ENCODE results near the gene COL5A3. TPM values are rescaled to one million over a fixed set of nuclear protein-coding genes. Genes with fewer than 3 reads are reported as not detected.
"Not testable (repeated sequence)": the region's sequence is repeated elsewhere in the genome, so short reads cannot be mapped to it uniquely, and the experiment has no call there.

COL5A3 gene
- total and polyA plus RNA-seq, 4 donors: 4.9 to 84.7 (median 10.8) TPM

DNA sequence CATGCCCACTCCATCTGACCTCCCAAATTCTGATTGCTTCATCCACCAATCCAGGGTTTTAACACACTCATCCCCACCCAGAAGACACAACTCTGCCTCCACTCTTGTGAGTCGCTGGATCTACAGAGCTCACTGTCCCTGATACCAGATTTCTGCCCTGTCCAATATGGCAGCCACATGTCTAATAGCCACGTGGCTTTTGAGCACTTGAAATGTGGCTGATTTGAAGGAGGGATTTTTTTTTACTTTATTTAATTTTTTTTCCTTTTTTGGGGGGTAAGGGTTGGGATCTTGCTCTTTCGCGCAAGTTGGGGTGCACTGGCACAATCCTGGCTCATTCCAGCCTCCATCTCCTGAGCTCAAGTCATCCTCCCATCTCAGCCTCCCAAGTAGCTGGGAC is 49.2 kb downstream of the COL5A3 start:
- H3K27me3 ChIP-seq (ENCODE audit: control insufficient read depth in 1 of 2, insufficient read depth in 2 of 2, low read length in 1 of 2): no peaks in the 10 kb centered on the region
- no peaks in the 10 kb centered on the region for H3K36me3 ChIP-seq (ENCODE audit: control insufficient read depth in 1 of 2, insufficient read depth in 2 of 2, low read length in 1 of 2)
- intact Hi-C loops (cut with DNase I): no loop called here
- no peak for DNase-seq
- H3K9me3 ChIP-seq (ENCODE audit: control insufficient read depth, low read length): no peaks in the 10 kb centered on the region
- no peaks in the 10 kb centered on the region for H3K4me1 ChIP-seq (ENCODE audit: control insufficient read depth in 1 of 2, insufficient read depth in 2 of 2, low read length in 2 of 2)
- H3K27ac ChIP-seq (ENCODE audit: low read depth in 1 of 2, low read length in 2 of 2): no peak overlapping the region
- no peak overlapping the region for H3K4me3 ChIP-seq (ENCODE audit: low read length in 2 of 2)
- no peak for ATAC-seq (ENCODE audit: low FRiP score)
- WGBS, 2 donors: 95 to 97% methylated on average over 4 of the region's 4 CpGs

GRCh38 chr19:9958379-9958821 is 51.9 kb downstream of the COL5A3 start:
- Histone ChIP-seq H3K9me3 (ENCODE audit: control insufficient read depth, low read length) (no peaks in the 10 kb centered on the region), H3K4me3 (ENCODE audit: low read length in 2 of 2) (no peak overlapping the region), H3K27ac (ENCODE audit: low read depth in 1 of 2, low read length in 2 of 2) (no peak overlapping the region), H3K36me3 (ENCODE audit: control insufficient read depth in 1 of 2, insufficient read depth in 2 of 2, low read length in 1 of 2) (no peaks in the 10 kb centered on the region), H3K27me3 (ENCODE audit: control insufficient read depth in 1 of 2, insufficient read depth in 2 of 2, low read length in 1 of 2) (no peaks in the 10 kb centered on the region), H3K4me1 (ENCODE audit: control insufficient read depth in 1 of 2, insufficient read depth in 2 of 2, low read length in 2 of 2) (no peaks in the 10 kb centered on the region)
- ATAC-seq (ENCODE audit: low FRiP score) (no peak), DNase-seq (no peak)
- intact Hi-C loops (cut with DNase I): no loop called here
- WGBS, 2 donors: 88 to 92% methylated on average over 1 of the region's 1 CpG

DNA sequence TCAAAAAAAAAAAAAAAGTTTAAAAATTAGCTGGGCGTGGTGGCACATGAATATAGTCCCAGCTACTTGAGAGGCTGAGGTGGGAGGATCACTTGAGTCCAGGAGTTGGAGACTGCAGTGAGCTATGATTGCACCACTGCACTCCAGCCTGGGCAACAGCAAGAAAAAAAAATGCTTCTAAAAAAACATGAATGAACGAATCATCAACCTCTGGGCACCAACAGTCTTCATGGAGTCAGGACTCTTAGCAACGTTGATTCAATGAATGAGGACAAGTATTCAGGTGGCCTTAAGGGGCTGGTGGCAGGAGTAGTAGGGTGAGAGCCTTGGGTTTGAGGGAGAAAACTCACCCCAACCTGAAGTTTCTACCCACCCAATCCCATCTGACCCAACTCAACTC is 53.3 kb downstream of the COL5A3 start:
- Histone ChIP-seq H3K4me3 (ENCODE audit: low read length in 2 of 2) (no peak overlapping the region), H3K27me3 (ENCODE audit: control insufficient read depth in 1 of 2, insufficient read depth in 2 of 2, low read length in 1 of 2) (no peaks in the 10 kb centered on the region), H3K36me3 (ENCODE audit: control insufficient read depth in 1 of 2, insufficient read depth in 2 of 2, low read length in 1 of 2) (no peaks in the 10 kb centered on the region), H3K27ac (ENCODE audit: low read depth in 1 of 2, low read length in 2 of 2) (no peak overlapping the region), H3K9me3 (ENCODE audit: control insufficient read depth, low read length) (no peaks in the 10 kb centered on the region), H3K4me1 (ENCODE audit: control insufficient read depth in 1 of 2, insufficient read depth in 2 of 2, low read length in 2 of 2) (no peaks in the 10 kb centered on the region)
- no peak for DNase-seq
- intact Hi-C loops (cut with DNase I): no loop called here
- no peak for ATAC-seq (ENCODE audit: low FRiP score)
- 68 to 77% methylated on average over 3 of the region's 3 CpGs for WGBS, 2 donors

DNA sequence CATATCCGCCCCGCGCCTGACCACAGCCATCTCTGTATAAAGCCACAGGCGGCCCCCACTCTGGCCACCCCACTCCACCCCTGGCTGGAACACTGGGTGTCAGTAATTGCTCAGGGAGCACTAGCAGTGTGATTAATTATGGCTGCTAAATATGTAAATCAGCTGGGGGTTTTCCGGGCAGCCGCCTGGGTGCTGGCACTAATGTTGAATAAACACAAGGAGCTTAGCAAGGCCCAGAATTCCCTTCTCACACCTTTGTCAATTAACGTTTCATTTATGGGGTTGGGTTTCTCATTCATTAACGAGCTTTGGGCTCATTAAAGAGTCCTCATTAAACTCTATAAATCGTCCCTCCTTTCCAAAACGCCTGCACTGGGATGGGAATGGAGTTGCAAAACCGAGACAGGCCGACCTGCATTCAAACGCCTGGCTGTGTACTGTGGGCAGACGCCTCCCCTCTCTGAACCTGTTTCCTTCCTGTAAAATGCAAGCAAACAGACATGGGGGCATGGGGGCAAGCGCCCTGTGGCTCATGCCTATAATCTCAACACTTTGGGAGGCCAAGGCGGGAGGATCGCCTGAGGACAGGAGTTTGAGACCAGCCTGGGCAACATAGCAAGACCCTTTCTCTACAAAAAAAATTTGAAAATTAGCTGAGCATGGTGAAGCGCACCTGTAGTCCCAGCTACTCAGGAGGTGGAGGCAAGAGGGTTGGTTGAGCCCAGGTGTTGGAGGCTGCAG is 56.3 kb downstream of the COL5A3 start:
- Histone ChIP-seq H3K27me3 (ENCODE audit: control insufficient read depth in 1 of 2, insufficient read depth in 2 of 2, low read length in 1 of 2) (no peaks in the 10 kb centered on the region), H3K36me3 (ENCODE audit: control insufficient read depth in 1 of 2, insufficient read depth in 2 of 2, low read length in 1 of 2) (no peaks in the 10 kb centered on the region), H3K4me1 (ENCODE audit: control insufficient read depth in 1 of 2, insufficient read depth in 2 of 2, low read length in 2 of 2) (no peaks in the 10 kb centered on the region), H3K27ac (ENCODE audit: low read depth in 1 of 2, low read length in 2 of 2) (no peak overlapping the region), H3K4me3 (ENCODE audit: low read length in 2 of 2) (no peak overlapping the region), H3K9me3 (ENCODE audit: control insufficient read depth, low read length) (no peaks in the 10 kb centered on the region)
- ATAC-seq (ENCODE audit: low FRiP score) (no peak), DNase-seq (no peak)
- WGBS, 2 donors: 80 to 82% methylated on average over 18 of the region's 18 CpGs
- intact Hi-C loops (cut with DNase I): no loop called here

- Histone ChIP-seq H3K9me3 (ENCODE audit: control insufficient read depth, low read length) (no peaks in the 10 kb centered on the region), H3K27me3 (ENCODE audit: control insufficient read depth in 1 of 2, insufficient read depth in 2 of 2, low read length in 1 of 2) (no peaks in the 10 kb centered on the region), H3K27ac (ENCODE audit: low read depth in 1 of 2, low read length in 2 of 2) (no peak overlapping the region), H3K4me3 (ENCODE audit: low read length in 2 of 2) (no peak overlapping the region), H3K4me1 (ENCODE audit: control insufficient read depth in 1 of 2, insufficient read depth in 2 of 2, low read length in 2 of 2) (no peaks in the 10 kb centered on the region), H3K36me3 (ENCODE audit: control insufficient read depth in 1 of 2, insufficient read depth in 2 of 2, low read length in 1 of 2) (no peaks in the 10 kb centered on the region)
- DNase-seq: no peak
- intact Hi-C loops (cut with DNase I): no loop called here
- WGBS, 2 donors: 78 to 80% methylated on average over 5 of the region's 5 CpGs
- no peak for ATAC-seq (ENCODE audit: low FRiP score)
Measured at GRCh38 chr19:9952276-9952675, 58.0 kb downstream of the COL5A3 start.

GRCh38 chr19:9947441-9947840 is 62.9 kb downstream of the COL5A3 start:
- no peak overlapping the region for H3K27ac ChIP-seq (ENCODE audit: low read depth in 1 of 2, low read length in 2 of 2)
- no peaks in the 10 kb centered on the region for H3K27me3 ChIP-seq (ENCODE audit: control insufficient read depth in 1 of 2, insufficient read depth in 2 of 2, low read length in 1 of 2)
- WGBS, 2 donors: 80 to 81% methylated on average over 4 of the region's 4 CpGs
- H3K9me3 ChIP-seq (ENCODE audit: control insufficient read depth, low read length): no peaks in the 10 kb centered on the region
- ATAC-seq (ENCODE audit: low FRiP score): no peak
- intact Hi-C loops (cut with DNase I): no loop called here
- no peaks in the 10 kb centered on the region for H3K36me3 ChIP-seq (ENCODE audit: control insufficient read depth in 1 of 2, insufficient read depth in 2 of 2, low read length in 1 of 2)
- no peak overlapping the region for H3K4me3 ChIP-seq (ENCODE audit: low read length in 2 of 2)
- no peaks in the 10 kb centered on the region for H3K4me1 ChIP-seq (ENCODE audit: control insufficient read depth in 1 of 2, insufficient read depth in 2 of 2, low read length in 2 of 2)
- DNase-seq: no peak

DNA sequence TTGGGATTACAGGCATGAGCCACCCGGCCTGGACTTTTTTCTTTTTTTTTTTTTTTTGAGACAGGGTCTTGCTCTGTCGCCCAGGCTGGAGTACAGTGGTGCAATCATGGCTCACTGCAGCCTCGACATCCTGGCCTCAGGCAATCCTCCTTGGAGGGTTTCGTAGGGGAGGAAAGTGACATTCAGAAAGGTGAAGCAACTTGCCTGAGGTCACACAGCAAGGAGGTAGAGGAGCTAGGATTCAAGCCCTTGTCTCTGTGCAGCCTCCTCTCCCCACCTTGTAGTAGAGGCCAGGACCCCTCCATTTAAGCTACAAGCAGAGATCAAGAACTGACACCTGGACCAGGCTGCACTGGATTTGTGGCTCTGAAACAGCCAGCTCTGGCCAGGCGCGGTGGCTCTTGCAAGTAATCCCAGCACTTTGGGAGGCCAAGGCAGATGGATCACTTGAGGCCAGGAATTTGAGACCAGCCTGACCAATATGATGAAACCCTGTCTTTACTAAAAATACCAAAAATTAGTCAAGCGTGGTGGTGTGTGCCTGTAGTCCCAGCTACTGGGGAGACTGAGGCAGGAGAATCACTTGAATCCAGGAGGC is 63.7 kb downstream of the COL5A3 start:
- H3K36me3 ChIP-seq (ENCODE audit: control insufficient read depth in 1 of 2, insufficient read depth in 2 of 2, low read length in 1 of 2); H3K27ac ChIP-seq (ENCODE audit: low read depth in 1 of 2, low read length in 2 of 2); H3K27me3 ChIP-seq (ENCODE audit: control insufficient read depth in 1 of 2, insufficient read depth in 2 of 2, low read length in 1 of 2); H3K4me1 ChIP-seq (ENCODE audit: control insufficient read depth in 1 of 2, insufficient read depth in 2 of 2, low read length in 2 of 2); ATAC-seq (ENCODE audit: low FRiP score); H3K9me3 ChIP-seq (ENCODE audit: control insufficient read depth, low read length); H3K4me3 ChIP-seq (ENCODE audit: low read length in 2 of 2); DNase-seq; intact Hi-C loops (cut with DNase I): not testable (repeated sequence)
- 91 to 92% methylated on average over 7 of the region's 7 CpGs for WGBS, 2 donors

GRCh38 chr19:9945319-9945966 is 64.9 kb downstream of the COL5A3 start:
- DNase-seq: peak; percentile 93 to 96
- Histone ChIP-seq H3K27me3 (ENCODE audit: control insufficient read depth in 1 of 2, insufficient read depth in 2 of 2, low read length in 1 of 2) (no peaks in the 10 kb centered on the region), H3K4me1 (ENCODE audit: control insufficient read depth in 1 of 2, insufficient read depth in 2 of 2, low read length in 2 of 2) (no peaks in the 10 kb centered on the region), H3K27ac (ENCODE audit: low read depth in 1 of 2, low read length in 2 of 2) (peak overlapping the region in 1 of 2 donors; percentile 45), H3K9me3 (ENCODE audit: control insufficient read depth, low read length) (peaks cover 2% of the 10 kb centered on the region), H3K4me3 (ENCODE audit: low read length in 2 of 2) (no peak overlapping the region), H3K36me3 (ENCODE audit: control insufficient read depth in 1 of 2, insufficient read depth in 2 of 2, low read length in 1 of 2) (no peaks in the 10 kb centered on the region)
- ATAC-seq (ENCODE audit: low FRiP score): peak; percentile 95
- 2 to 6% methylated on average over 18 of the region's 18 CpGs for WGBS, 2 donors
- intact Hi-C loops (cut with DNase I): no loop called here

DNA sequence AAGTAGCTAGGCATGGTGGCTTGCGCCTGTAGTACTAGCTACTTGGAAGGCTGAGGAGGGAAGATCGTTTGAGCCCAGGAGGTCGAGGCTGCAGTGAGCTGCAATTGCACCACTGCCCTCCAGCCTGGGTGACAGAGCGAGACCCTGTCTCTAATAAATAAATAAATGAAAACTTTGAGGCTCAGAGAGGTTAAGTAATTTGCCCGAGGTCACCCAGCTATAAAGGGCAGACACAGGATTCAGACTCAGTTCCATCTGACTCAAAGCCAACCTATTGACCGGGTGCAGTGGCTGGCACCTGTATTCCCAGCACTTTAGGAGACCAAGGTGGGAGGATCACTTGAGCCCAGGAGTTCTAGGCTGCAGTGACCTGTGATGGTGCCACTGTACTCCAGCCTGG is 66.6 kb downstream of the COL5A3 start:
- Histone ChIP-seq H3K4me3 (ENCODE audit: low read length in 2 of 2) (no peak overlapping the region), H3K36me3 (ENCODE audit: control insufficient read depth in 1 of 2, insufficient read depth in 2 of 2, low read length in 1 of 2) (no peaks in the 10 kb centered on the region), H3K9me3 (ENCODE audit: control insufficient read depth, low read length) (peaks cover 2% of the 10 kb centered on the region), H3K27me3 (ENCODE audit: control insufficient read depth in 1 of 2, insufficient read depth in 2 of 2, low read length in 1 of 2) (no peaks in the 10 kb centered on the region), H3K27ac (ENCODE audit: low read depth in 1 of 2, low read length in 2 of 2) (no peak overlapping the region), H3K4me1 (ENCODE audit: control insufficient read depth in 1 of 2, insufficient read depth in 2 of 2, low read length in 2 of 2) (no peaks in the 10 kb centered on the region)
- DNase-seq (no peak), ATAC-seq (ENCODE audit: low FRiP score) (no peak)
- intact Hi-C loops (cut with DNase I): no loop called here
- 90 to 92% methylated on average over 6 of the region's 6 CpGs for WGBS, 2 donors
